Rectal smooth muscle tissue (tissue), 1 donor: ENCODE data around the gene FAM89B.

Source experiments
- H3K27ac ChIP-seq: one replicate; pipeline ENCODE4 v1.7.0; 2013; ENCODE audit warnings: low read depth, low read length, inconsistent platforms
- H3K27me3 ChIP-seq: one replicate; pipeline ENCODE4 v1.7.0; 2013; ENCODE audit warnings: low read length; ENCODE audit not compliant: control insufficient read depth, insufficient read depth
- H3K36me3 ChIP-seq: one replicate; pipeline ENCODE4 v1.7.0; 2013; ENCODE audit warnings: low read length; ENCODE audit not compliant: control insufficient read depth, insufficient read depth
- H3K4me1 ChIP-seq: one replicate; pipeline ENCODE4 v1.7.0; 2013; ENCODE audit warnings: low read length; ENCODE audit not compliant: control insufficient read depth, insufficient read depth
- H3K4me3 ChIP-seq: one replicate; pipeline ENCODE4 v1.7.0; 2013; ENCODE audit warnings: low read length
- H3K9ac ChIP-seq: one replicate; pipeline ENCODE4 v1.7.0; 2013; ENCODE audit warnings: low read length

The FAM89B gene

GRCh38 chr11:65542738-65543390 lies 29.5 kb upstream of the FAM89B start:
- peaks cover 3% of the 10 kb centered on the region for H3K36me3 ChIP-seq
- H3K9ac ChIP-seq = no peak overlapping the region
- no peaks in the 10 kb centered on the region for H3K27me3 ChIP-seq
- H3K4me3 ChIP-seq = no peak overlapping the region
- H3K27ac ChIP-seq = no peak overlapping the region
- peaks cover 12% of the 10 kb centered on the region for H3K4me1 ChIP-seq

- peak overlapping the region; percentile 53 for H3K4me3 ChIP-seq
These were observed 26.5 kb upstream of the FAM89B start for GRCh38 chr11:65545853-65546216.

GRCh38 chr11:65546217-65546958 lies 25.9 kb upstream of the FAM89B start:
- Histone ChIP-seq H3K9ac (no peak overlapping the region), H3K36me3 (peaks cover 3% of the 10 kb centered on the region), H3K27me3 (no peaks in the 10 kb centered on the region), H3K27ac (peak overlapping the region; percentile 23), H3K4me3 (peak overlapping the region; percentile 53), H3K4me1 (peaks cover 4% of the 10 kb centered on the region)

More at GRCh38 chr11:65545853-65546216, 26.5 kb upstream of the FAM89B start:
- peaks cover 3% of the 10 kb centered on the region for H3K36me3 ChIP-seq
- H3K4me1 ChIP-seq = peaks cover 9% of the 10 kb centered on the region
- no peak overlapping the region for H3K9ac ChIP-seq
- no peaks in the 10 kb centered on the region for H3K27me3 ChIP-seq
- peak overlapping the region; percentile 23 for H3K27ac ChIP-seq

- Histone ChIP-seq H3K36me3 (peaks cover 3% of the 10 kb centered on the region), H3K27ac (no peak overlapping the region), H3K4me3 (no peak overlapping the region), H3K9ac (no peak overlapping the region), H3K27me3 (no peaks in the 10 kb centered on the region), H3K4me1 (no peaks in the 10 kb centered on the region)
These were observed 24.8 kb upstream of the FAM89B start for GRCh38 chr11:65547446-65548125.

GRCh38 chr11:65548395-65548794 lies 23.9 kb upstream of the FAM89B start:
- H3K27ac ChIP-seq = no peak overlapping the region
- H3K36me3 ChIP-seq = no peaks in the 10 kb centered on the region
- no peak overlapping the region for H3K9ac ChIP-seq
- H3K27me3 ChIP-seq = no peaks in the 10 kb centered on the region
- H3K4me1 ChIP-seq = no peaks in the 10 kb centered on the region
- no peak overlapping the region for H3K4me3 ChIP-seq

GRCh38 chr11:65549096-65549495 lies 23.2 kb upstream of the FAM89B start:
- Histone ChIP-seq H3K27ac (no peak overlapping the region), H3K4me1 (no peaks in the 10 kb centered on the region), H3K9ac (no peak overlapping the region), H3K36me3 (no peaks in the 10 kb centered on the region), H3K4me3 (no peak overlapping the region), H3K27me3 (no peaks in the 10 kb centered on the region)

- H3K4me3 ChIP-seq = peak overlapping the region; percentile 30
- no peaks in the 10 kb centered on the region for H3K27me3 ChIP-seq
- no peaks in the 10 kb centered on the region for H3K36me3 ChIP-seq
- no peak overlapping the region for H3K9ac ChIP-seq
- H3K4me1 ChIP-seq = peaks cover 3% of the 10 kb centered on the region
- H3K27ac ChIP-seq = no peak overlapping the region
These were observed 20.6 kb upstream of the FAM89B start for GRCh38 chr11:65551572-65552387.

GRCh38 chr11:65552388-65552951 lies 19.9 kb upstream of the FAM89B start:
- Histone ChIP-seq H3K27me3 (no peaks in the 10 kb centered on the region), H3K4me1 (peaks cover 7% of the 10 kb centered on the region), H3K27ac (no peak overlapping the region), H3K4me3 (no peak overlapping the region), H3K36me3 (no peaks in the 10 kb centered on the region), H3K9ac (no peak overlapping the region)

GRCh38 chr11:65553301-65554001 lies 18.9 kb upstream of the FAM89B start:
- no peak overlapping the region for H3K9ac ChIP-seq
- H3K27me3 ChIP-seq = no peaks in the 10 kb centered on the region
- H3K4me3 ChIP-seq = no peak overlapping the region
- no peaks in the 10 kb centered on the region for H3K36me3 ChIP-seq
- peaks cover 7% of the 10 kb centered on the region for H3K4me1 ChIP-seq
- H3K27ac ChIP-seq = no peak overlapping the region

GRCh38 chr11:65554057-65554818 lies 18.1 kb upstream of the FAM89B start:
- Histone ChIP-seq H3K4me1 (peaks cover 13% of the 10 kb centered on the region), H3K36me3 (no peaks in the 10 kb centered on the region)

GRCh38 chr11:65554842-65555430 lies 17.4 kb upstream of the FAM89B start:
- H3K4me1 ChIP-seq = peaks cover 17% of the 10 kb centered on the region
- no peak overlapping the region for H3K27ac ChIP-seq
- no peaks in the 10 kb centered on the region for H3K27me3 ChIP-seq
- H3K4me3 ChIP-seq = no peak overlapping the region
- H3K9ac ChIP-seq = no peak overlapping the region
- no peaks in the 10 kb centered on the region for H3K36me3 ChIP-seq

More at GRCh38 chr11:65554057-65554818, 18.1 kb upstream of the FAM89B start:
- H3K4me3 ChIP-seq = no peak overlapping the region
- no peak overlapping the region for H3K27ac ChIP-seq
- no peak overlapping the region for H3K9ac ChIP-seq
- H3K27me3 ChIP-seq = no peaks in the 10 kb centered on the region
